AG04449 (cell line): ENCODE measurements around the gene IQSEC2.

Source experiments
- CTCF ChIA-PET: fragments of 350-600 bp; formaldehyde crosslinking; extraction: SDS; loops from one replicate; lab custom pipeline; 2021; ENCODE audit warnings: antibody characterized with exemption; lab: Yijun Ruan, JAX
- POLR2A ChIA-PET: fragments of 400-600, 350-600 bp; formaldehyde crosslinking; extraction: SDS; loops from one replicate; lab custom pipeline; 2020; ENCODE audit warnings: antibody characterized with exemption, inconsistent platforms; lab: Yijun Ruan, JAX
- DNase-seq: peaks from one replicate; pipeline ENCODE4 v3.0.0-alpha.2; 2010; ENCODE audit warnings: low read depth, low spot score
- H3K4me3 ChIP-seq: 2 replicates; pipeline ENCODE4 v1.5.1; 2011; ENCODE audit warnings: low read depth, mild to moderate bottlenecking, control low read depth, low read length
- TF ChIP-seq, protein P1 (sequence below): IDR thresholded peaks from one replicate; pipeline ENCODE4 v1.5.1; 2011; ENCODE audit warnings: mild to moderate bottlenecking, moderate library complexity, low read length, control low read depth, inconsistent platforms; ENCODE audit not compliant: insufficient read depth; ENCODE audit errors: missing control alignments

The IQSEC2 gene

DNA sequence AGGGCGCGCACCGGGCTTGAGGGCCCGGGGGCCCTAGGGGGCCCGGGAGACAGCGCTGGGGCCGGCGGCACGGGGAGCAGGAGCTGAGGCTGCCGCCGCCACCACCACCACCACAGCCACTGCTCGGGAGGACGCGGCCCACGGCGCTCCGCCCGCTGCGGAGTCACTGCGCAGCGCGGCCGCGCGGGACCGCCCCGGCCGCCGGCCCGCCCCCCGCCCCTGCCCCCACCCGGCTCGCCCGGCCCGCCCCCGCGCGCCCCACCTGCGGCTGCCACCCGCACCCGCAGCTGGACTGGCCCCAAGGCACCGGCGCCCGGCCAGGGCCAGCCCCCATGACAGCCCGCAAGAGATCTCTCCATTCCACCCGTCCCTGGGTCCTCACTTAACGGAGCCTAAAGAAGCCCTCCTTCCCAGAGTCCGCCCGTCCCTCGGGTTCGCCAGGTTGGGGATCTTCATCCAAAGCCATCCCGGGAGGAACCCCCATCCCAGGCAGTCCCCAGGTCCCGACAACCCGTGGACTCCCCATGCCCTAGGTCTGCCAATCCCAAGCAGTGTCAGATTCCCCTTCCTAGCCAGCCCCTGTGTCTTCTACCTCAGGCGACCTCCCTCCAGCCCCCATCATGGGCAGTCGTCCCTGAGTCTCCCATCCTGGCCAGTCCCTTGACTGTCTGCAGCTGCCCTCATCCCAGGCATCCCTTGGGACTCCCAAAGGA lies 40.0 kb upstream of the IQSEC2 start:
- no peak for DNase-seq
- H3K4me3 ChIP-seq, result peak overlapping the region; percentile 58
- TF ChIP-seq, protein P1, sequence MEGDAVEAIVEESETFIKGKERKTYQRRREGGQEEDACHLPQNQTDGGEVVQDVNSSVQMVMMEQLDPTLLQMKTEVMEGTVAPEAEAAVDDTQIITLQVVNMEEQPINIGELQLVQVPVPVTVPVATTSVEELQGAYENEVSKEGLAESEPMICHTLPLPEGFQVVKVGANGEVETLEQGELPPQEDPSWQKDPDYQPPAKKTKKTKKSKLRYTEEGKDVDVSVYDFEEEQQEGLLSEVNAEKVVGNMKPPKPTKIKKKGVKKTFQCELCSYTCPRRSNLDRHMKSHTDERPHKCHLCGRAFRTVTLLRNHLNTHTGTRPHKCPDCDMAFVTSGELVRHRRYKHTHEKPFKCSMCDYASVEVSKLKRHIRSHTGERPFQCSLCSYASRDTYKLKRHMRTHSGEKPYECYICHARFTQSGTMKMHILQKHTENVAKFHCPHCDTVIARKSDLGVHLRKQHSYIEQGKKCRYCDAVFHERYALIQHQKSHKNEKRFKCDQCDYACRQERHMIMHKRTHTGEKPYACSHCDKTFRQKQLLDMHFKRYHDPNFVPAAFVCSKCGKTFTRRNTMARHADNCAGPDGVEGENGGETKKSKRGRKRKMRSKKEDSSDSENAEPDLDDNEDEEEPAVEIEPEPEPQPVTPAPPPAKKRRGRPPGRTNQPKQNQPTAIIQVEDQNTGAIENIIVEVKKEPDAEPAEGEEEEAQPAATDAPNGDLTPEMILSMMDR, result no peak
- CTCF ChIA-PET, result interaction anchor here (0.8 to 10.4 kb wide), 6 partner anchors 9 to 160 kb away, joined by 3 to 86 read pairs (median 26); no protein-coding TSS in a partner anchor
- POLR2A ChIA-PET, result no interaction called here

DNA sequence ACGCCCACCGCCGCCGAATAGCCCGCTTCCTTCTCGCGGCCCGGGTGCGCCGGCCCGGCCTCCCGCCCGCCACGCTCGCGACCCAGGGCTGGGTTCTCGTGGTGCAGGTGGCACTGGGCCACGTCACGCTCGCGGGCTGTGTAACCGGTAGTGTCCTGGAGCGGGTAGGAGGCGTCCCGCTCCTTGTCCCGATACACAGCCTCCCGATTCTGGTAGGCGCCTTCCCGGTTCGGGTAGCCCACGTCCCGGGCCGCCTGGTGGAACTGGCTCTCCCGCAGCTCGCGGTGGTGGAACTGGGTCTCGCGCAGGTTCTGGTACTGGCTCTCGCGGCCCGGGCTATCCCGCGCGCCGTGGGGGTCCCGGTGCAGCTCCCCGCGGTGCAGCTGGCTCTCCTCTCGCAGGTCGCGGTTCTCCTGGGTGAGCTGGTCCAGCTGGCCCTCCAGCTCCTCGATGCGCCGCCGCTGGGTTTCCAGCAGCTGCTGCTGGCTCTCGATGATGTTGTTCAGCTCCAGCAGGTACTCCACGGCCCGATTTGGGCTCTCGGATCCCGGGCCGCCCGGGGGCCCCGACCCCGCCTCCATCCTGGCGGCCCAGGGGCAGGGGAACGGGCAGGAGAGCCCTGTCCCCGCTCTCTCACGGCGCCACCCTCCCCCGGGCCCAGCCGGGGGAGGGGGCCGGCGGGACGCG lies 39.3 kb upstream of the IQSEC2 start:
- CTCF ChIA-PET, result interaction anchor here (0.7 to 10.4 kb wide), 7 partner anchors 11 to 161 kb away, joined by 3 to 86 read pairs (median 34); no protein-coding TSS in a partner anchor
- no peak for DNase-seq
- peak overlapping the region; percentile 58 for H3K4me3 ChIP-seq
- TF ChIP-seq, protein P1, result no peak
- POLR2A ChIA-PET, result no interaction called here

DNA sequence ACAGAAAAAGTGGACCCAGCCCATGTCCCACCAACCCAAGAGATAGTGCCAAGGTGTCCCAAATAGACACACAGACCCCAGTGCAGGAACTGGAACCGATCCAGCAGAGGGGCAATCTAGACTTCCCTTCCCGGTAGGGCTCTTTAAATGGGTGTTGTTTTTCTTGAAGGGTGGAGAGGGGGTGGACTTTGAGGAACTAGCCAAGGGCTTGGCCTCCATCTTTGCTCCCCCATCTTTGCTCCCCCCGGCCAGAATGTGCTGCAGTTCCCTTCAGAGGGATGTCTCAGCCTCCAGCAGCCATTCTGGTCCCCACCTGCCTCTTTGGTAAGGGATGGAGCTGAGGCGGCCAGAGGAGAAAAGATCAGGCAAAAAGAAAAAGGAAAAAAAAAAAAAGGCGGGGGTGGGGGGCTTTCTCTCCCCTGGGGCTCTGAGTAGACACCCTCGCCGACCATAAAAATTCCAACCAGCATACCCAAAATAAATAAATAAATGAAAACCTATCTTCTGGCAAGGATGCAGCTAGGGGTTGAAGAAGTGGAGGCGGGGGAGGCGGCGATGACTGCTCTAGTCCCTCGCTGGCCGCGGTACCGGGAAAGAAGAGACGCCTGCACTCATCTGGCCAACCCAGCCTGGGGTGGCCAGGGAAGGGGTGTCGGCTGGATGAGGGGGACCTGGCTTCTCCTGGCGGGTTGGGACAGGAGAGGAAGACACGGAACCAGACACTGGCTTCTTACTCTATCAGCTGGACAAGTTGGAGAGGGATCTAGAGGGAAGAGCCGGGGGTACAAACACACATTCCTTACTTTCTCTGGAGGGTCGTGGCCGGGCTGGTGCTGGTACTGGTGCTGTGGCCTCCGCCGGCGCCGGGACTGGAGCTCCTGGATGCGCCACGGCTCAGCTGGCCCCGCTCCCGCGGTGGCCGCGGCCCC lies 38.5 kb upstream of the IQSEC2 start:
- H3K4me3 ChIP-seq, result peak overlapping the region; percentile 58
- ChIA-PET POLR2A (no interaction called here), CTCF (interaction anchor here (0.7 to 10.4 kb wide), 9 partner anchors 10 to 162 kb away, joined by 3 to 86 read pairs (median 27); no protein-coding TSS in a partner anchor)
- DNase-seq, result no peak
- TF ChIP-seq, protein P1, result no peak

DNA sequence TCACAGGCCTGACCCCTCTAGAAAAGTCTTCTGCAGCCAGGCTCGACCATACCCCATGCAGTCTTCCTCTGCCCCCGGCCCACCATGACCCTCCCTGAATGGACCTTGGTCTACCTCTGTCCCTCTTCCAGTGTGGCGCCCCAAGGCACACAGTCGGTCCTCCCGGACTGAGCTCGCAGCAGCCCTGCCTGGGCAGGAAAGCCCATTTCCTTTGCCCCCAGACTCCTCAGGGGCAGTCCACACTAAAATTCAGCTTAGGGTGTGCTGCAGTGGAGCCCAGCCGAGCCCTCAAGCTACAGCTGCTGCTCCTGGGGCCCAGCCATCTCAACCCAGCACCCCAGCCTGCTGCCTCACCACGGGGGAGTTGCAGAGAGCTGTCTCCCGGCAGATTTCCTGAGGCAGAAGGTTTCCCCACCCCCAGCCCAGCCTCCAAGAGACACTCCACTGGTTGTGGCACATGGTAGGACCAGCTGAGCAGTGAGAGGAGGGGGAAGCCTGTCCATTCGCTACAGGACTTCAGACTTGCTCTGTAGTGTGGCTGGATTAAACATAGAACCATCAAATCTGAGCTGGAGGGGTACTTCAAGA lies 37.5 kb upstream of the IQSEC2 start:
- no peak for DNase-seq
- ChIA-PET POLR2A (no interaction called here), CTCF (interaction anchor here (0.9 to 10.4 kb wide), 13 partner anchors 8 to 163 kb away, joined by 3 to 86 read pairs (median 19); no protein-coding TSS in a partner anchor)
- no peak overlapping the region for H3K4me3 ChIP-seq
- TF ChIP-seq, protein P1, result no peak

DNA sequence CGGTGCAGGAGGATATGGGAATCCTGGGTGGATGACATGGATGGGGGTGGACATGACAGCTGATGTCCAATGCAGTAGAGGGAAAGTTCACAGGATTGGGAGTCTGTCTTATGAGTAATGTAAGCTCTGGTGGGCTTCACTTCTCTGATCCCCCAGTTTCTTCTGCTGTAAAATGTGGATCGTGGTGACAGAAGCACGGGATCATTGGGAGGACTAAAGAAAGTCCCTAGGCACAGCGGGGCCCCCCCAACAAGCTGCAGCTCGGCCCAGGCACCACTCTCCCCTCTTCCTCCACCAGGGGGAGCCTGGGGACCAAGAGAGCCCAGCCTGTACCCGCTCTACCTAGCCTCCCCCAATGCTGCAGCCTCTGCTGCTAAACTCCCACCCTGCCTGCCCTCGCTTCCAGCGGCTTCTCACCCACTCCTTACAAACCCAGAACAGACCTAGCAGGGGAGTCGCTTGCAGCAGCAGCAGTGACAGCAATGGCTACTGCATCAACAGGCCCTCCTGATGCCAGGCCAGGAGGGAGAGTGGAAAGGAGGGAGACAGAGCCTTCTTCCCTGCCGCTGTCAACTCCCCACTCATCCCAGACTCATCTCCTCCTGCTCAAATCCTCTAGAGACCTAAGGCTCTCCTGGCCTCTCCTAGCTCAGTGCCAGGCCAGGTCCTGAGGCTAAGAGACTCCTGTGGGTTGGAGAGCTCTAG lies 36.1 kb upstream of the IQSEC2 start:
- no peak overlapping the region for H3K4me3 ChIP-seq
- ChIA-PET POLR2A (no interaction called here), CTCF (interaction anchor here (0.6 to 10.4 kb wide), 22 partner anchors 8 to 170 kb away, joined by 3 to 86 read pairs (median 5); no protein-coding TSS in a partner anchor)
- TF ChIP-seq, protein P1, result peak; percentile 81
- no peak for DNase-seq
